H9 (cell line): ENCODE measurements around the gene LAMB1. TPM values are rescaled to one million over a fixed set of nuclear protein-coding genes. Genes with fewer than 3 reads are reported as not detected.

Experiments
- DNase-seq: peaks from one replicate; pipeline ENCODE4 v3.0.0-alpha.2; 2017
- H2AFZ ChIP-seq: one replicate; pipeline ENCODE4 v1.6.1; 2013; ENCODE audit warnings: mild to moderate bottlenecking, low read length, control low read depth, moderate library complexity
- H2AK5ac ChIP-seq: 2 replicates; pipeline ENCODE4 v1.6.1; 2013; ENCODE audit warnings: low read length, control low read depth, mixed read lengths; ENCODE audit not compliant: insufficient read length
- H2BK120ac ChIP-seq: one replicate; pipeline ENCODE4 v1.6.1; 2013; ENCODE audit warnings: low read depth, mild to moderate bottlenecking, low read length, control low read depth, inconsistent platforms; ENCODE audit not compliant: poor library complexity, severe bottlenecking
- H2BK12ac ChIP-seq: 2 replicates; pipeline ENCODE4 v1.6.1; 2013; ENCODE audit warnings: low read length, control low read depth, mixed read lengths, low read depth; ENCODE audit not compliant: insufficient read length
- H2BK15ac ChIP-seq: 2 replicates; pipeline ENCODE4 v1.6.1; 2013; ENCODE audit warnings: low read depth, low read length, control low read depth
- H2BK20ac ChIP-seq: one replicate; pipeline ENCODE4 v1.6.1; 2013; ENCODE audit warnings: low read depth, mild to moderate bottlenecking, low read length, control low read depth, inconsistent platforms; ENCODE audit not compliant: poor library complexity, severe bottlenecking
- H2BK5ac ChIP-seq: 2 replicates; pipeline ENCODE4 v1.6.1; 2013; ENCODE audit warnings: low read length, control low read depth, mixed read lengths; ENCODE audit not compliant: insufficient read length
- H3K14ac ChIP-seq: 2 replicates; pipeline ENCODE4 v1.6.1; 2013; ENCODE audit warnings: low read length, control low read depth; ENCODE audit not compliant: insufficient read depth
- H3K18ac ChIP-seq: 2 replicates; pipeline ENCODE4 v1.6.1; 2013; ENCODE audit warnings: low read depth, mild to moderate bottlenecking, mixed read lengths, low read length, control low read depth; ENCODE audit not compliant: insufficient read length
- H3K23ac ChIP-seq: 2 replicates; pipeline ENCODE4 v1.6.1; 2013; ENCODE audit warnings: low read length, control low read depth, mixed read lengths, low read depth; ENCODE audit not compliant: insufficient read length
- H3K23me2 ChIP-seq: 2 replicates; pipeline ENCODE4 v1.6.1; 2013; ENCODE audit warnings: low read depth, mild to moderate bottlenecking, mixed read lengths, low read length, control low read depth; ENCODE audit not compliant: insufficient read length, poor library complexity, severe bottlenecking
- H3K27ac ChIP-seq: 2 replicates; pipeline ENCODE4 v1.5.1; 2013; ENCODE audit warnings: low read length, control low read depth, mixed read lengths, low read depth; ENCODE audit not compliant: insufficient read length
- H3K27me3 ChIP-seq: 2 replicates; pipeline ENCODE4 v1.6.1; 2013; ENCODE audit warnings: low read length, control low read depth, inconsistent platforms; ENCODE audit not compliant: insufficient read depth
- H3K4ac ChIP-seq: 2 replicates; pipeline ENCODE4 v1.6.1; 2013; ENCODE audit warnings: low read depth, mild to moderate bottlenecking, control low read depth, inconsistent platforms, low read length, moderate library complexity
- H3K4me1 ChIP-seq: 2 replicates; pipeline ENCODE4 v1.6.1; 2013; ENCODE audit warnings: low read length, control low read depth, inconsistent platforms; ENCODE audit not compliant: insufficient read depth
- H3K4me2 ChIP-seq: 2 replicates; pipeline ENCODE4 v1.6.1; 2013; ENCODE audit warnings: low read length, control low read depth, mixed read lengths; ENCODE audit not compliant: insufficient read length, insufficient read depth
- H3K56ac ChIP-seq: 2 replicates; pipeline ENCODE4 v1.6.1; 2013; ENCODE audit warnings: low read depth, mild to moderate bottlenecking, mixed read lengths, low read length, control low read depth; ENCODE audit not compliant: insufficient read length
- H3K79me1 ChIP-seq: 2 replicates; pipeline ENCODE4 v1.6.1; 2013; ENCODE audit warnings: low read depth, mild to moderate bottlenecking, moderate library complexity, low read length, control low read depth, inconsistent platforms; ENCODE audit not compliant: insufficient read depth, poor library complexity, severe bottlenecking
- H3K79me2 ChIP-seq: 2 replicates; pipeline ENCODE4 v1.6.1; 2013; ENCODE audit warnings: low read length, control low read depth, inconsistent platforms; ENCODE audit not compliant: insufficient read depth
- H3K9ac ChIP-seq: 2 replicates; pipeline ENCODE4 v1.6.1; 2013; ENCODE audit warnings: low read length, control low read depth, mixed read lengths; ENCODE audit not compliant: insufficient read length; ENCODE audit errors: extremely low read depth
- H3K9me3 ChIP-seq: one replicate; pipeline ENCODE4 v1.6.1; 2013; ENCODE audit warnings: low read depth, low read length, inconsistent platforms; ENCODE audit not compliant: control insufficient read depth
- H3T11ph ChIP-seq: one replicate; pipeline ENCODE4 v1.6.1; 2013; ENCODE audit warnings: mild to moderate bottlenecking, low read length, control low read depth, inconsistent platforms
- H4K20me1 ChIP-seq: one replicate; pipeline ENCODE4 v1.6.1; 2013; ENCODE audit not compliant: control insufficient read depth, insufficient read length, insufficient read depth
- H4K5ac ChIP-seq: 2 replicates; pipeline ENCODE4 v1.6.1; 2013; ENCODE audit warnings: low read depth, mild to moderate bottlenecking, mixed read lengths, low read length, control low read depth; ENCODE audit not compliant: insufficient read length
- H4K8ac ChIP-seq: replicated peaks from 2 replicates; pipeline ENCODE4 v1.6.1; 2013; ENCODE audit warnings: low read length, control low read depth, mixed read lengths, low read depth; ENCODE audit not compliant: insufficient read length
- H4K91ac ChIP-seq: 2 replicates; pipeline ENCODE4 v1.6.1; 2013; ENCODE audit warnings: low read depth, mild to moderate bottlenecking, moderate library complexity, mixed read lengths, low read length, control low read depth; ENCODE audit not compliant: insufficient read length
- H3K27ac Mint-ChIP-seq, 3 experiments: 2 replicates in 2 of 3; 3 replicates in 1 of 3; pipeline ENCODE4 v1.8.0; 2020 to 2021; ENCODE audit warnings: mixed read lengths in 3 of 3, mild to moderate bottlenecking in 1 of 3, moderate library complexity in 1 of 3
- H3K27me3 Mint-ChIP-seq: 2 replicates; pipeline ENCODE4 v1.8.0; 2021; ENCODE audit warnings: low read depth, mild to moderate bottlenecking, moderate library complexity, mixed read lengths
- H3K36me3 Mint-ChIP-seq, 3 experiments: 2 replicates in 2 of 3; 3 replicates in 1 of 3; pipeline ENCODE4 v1.8.0; 2020 to 2021; ENCODE audit warnings: low read depth in 3 of 3, mixed read lengths in 3 of 3; ENCODE audit not compliant: insufficient read depth in 1 of 3
- H3K4me1 Mint-ChIP-seq, 2 experiments: 2 replicates each; pipeline ENCODE4 v1.8.0; 2020; ENCODE audit warnings: mixed read lengths in 2 of 2
- H3K4me3 Mint-ChIP-seq, 2 experiments: 2 replicates in 1 of 2; 3 replicates in 1 of 2; pipeline ENCODE4 v1.8.0; 2020 to 2021; ENCODE audit warnings: mild to moderate bottlenecking in 2 of 2, mixed read lengths in 2 of 2, moderate library complexity in 1 of 2
- H3K9me3 Mint-ChIP-seq, 2 experiments: 2 replicates in 1 of 2; 3 replicates in 1 of 2; pipeline ENCODE4 v1.8.0; 2020; ENCODE audit warnings: mild to moderate bottlenecking in 2 of 2, mixed read lengths in 2 of 2, moderate library complexity in 1 of 2
- CTCF ChIP-seq: fragments of 200-600 bp; sonication (generic); conservative IDR thresholded peaks from 3 replicates; pipeline ENCODE4 v1.8.0; 2021; ENCODE audit warnings: antibody characterized with exemption, mild to moderate bottlenecking
- WGBS: extraction: QIAGEN DNeasy Blood & Tissue Kit; methylation state at CpG from one replicate; pipeline ENCODE4 v1.1.7; 2013; ENCODE audit warnings: missing lambda C conversion rate, low lambda C conversion rate, mixed read lengths; ENCODE audit not compliant: insufficient read length; ENCODE audit errors: extremely low coverage; 5-methylcytosine and 5-hydroxymethylcytosine counted together
- total RNA-seq: library from RNA; stranded (reverse); gene quantifications from 2 replicates; pipeline ENCODE4 v1.2.1, GENCODE V29; 2021

LAMB1 gene
- total RNA-seq, 1 experiment from 2014 or later = 75.8 TPM

GRCh38 chr7:107993891-107994291, 9.1 kb downstream of the LAMB1 start:
- H3K27me3 ChIP-seq = no peaks in the 10 kb centered on the region
- H3K36me3 Mint-ChIP-seq = peaks cover 2 to 62% (median 23%) of the 10 kb centered on the region in 3 experiments; a peak in 6 of 7 replicates
- H2AFZ ChIP-seq = no peak overlapping the region
- H3K4me1 ChIP-seq = peaks cover 2% of the 10 kb centered on the region; the same call in 1 of the 2 replicates
- no peak overlapping the region for H3K4me3 Mint-ChIP-seq
- no peaks in the 10 kb centered on the region for H3K79me1 ChIP-seq
- H3K4ac ChIP-seq = no peak overlapping the region
- no peak overlapping the region for H2BK5ac ChIP-seq
- H4K8ac ChIP-seq = no peak overlapping the region
- H3K18ac ChIP-seq = no peak overlapping the region
- no peak overlapping the region for H2BK15ac ChIP-seq
- no peaks in the 10 kb centered on the region for H3K9me3 ChIP-seq
- no peak overlapping the region for H2AK5ac ChIP-seq
- H3K27me3 Mint-ChIP-seq = no peaks in the 10 kb centered on the region; the same call in 1 of the 2 replicates
- H3K14ac ChIP-seq = no peak overlapping the region
- H3K23me2 ChIP-seq = no peaks in the 10 kb centered on the region
- H3K23ac ChIP-seq = no peak overlapping the region
- peaks cover 14 to 21% of the 10 kb centered on the region in 2 experiments for H3K4me1 Mint-ChIP-seq
- TF ChIP-seq CTCF = no peak
- whole genome bisulfite sequencing = no CpG with 5 or more reads among the region's 1 CpG
- H4K5ac ChIP-seq = no peak overlapping the region
- H4K20me1 ChIP-seq = no peaks in the 10 kb centered on the region
- H4K91ac ChIP-seq = no peak overlapping the region
- no peak overlapping the region for H2BK12ac ChIP-seq
- no peak overlapping the region for H3K27ac Mint-ChIP-seq
- no peak overlapping the region for H3K4me2 ChIP-seq
- H3K56ac ChIP-seq = no peak overlapping the region
- H3K9ac ChIP-seq = no peak overlapping the region
- no peaks in the 10 kb centered on the region for H3K79me2 ChIP-seq
- H3T11ph ChIP-seq = no peak overlapping the region
- no peak overlapping the region for H2BK20ac ChIP-seq
- no peaks in the 10 kb centered on the region for H3K9me3 Mint-ChIP-seq
- no peak overlapping the region for H2BK120ac ChIP-seq
- no peak for DNase-seq
- no peak overlapping the region for H3K27ac ChIP-seq
